Adrenal gland (tissue), 5 donors: Measurements from ENCODE around the gene SLC39A12.

ENCODE experiments used
- POLR2A ChIP-seq, 2 donors: fragments of 450-650 bp; IDR thresholded peaks; one replicate each; pipeline ENCODE4 v1.6.1; 2017; ENCODE audit warnings: antibody characterized with exemption in 2 of 2, mild to moderate bottlenecking in 2 of 2, moderate library complexity in 1 of 2
- TF ChIP-seq, protein P1 (sequence below), 6 experiments: fragments of 450-650 bp in 4 of 6; fragments of 200-600 bp in 2 of 6; sonication (generic) in 1 of 6; IDR thresholded peaks; 1 replicate in 5 of 6; 2 replicates in 1 of 6; pipeline versions ENCODE4 v1.5.1 to v1.8.0; 2016 to 2021; ENCODE audit warnings: antibody characterized with exemption in 6 of 6, mild to moderate bottlenecking in 2 of 6, moderate library complexity in 1 of 6
- donor health status: DM: no; HTN: no; CAD: no.

GRCh38 chr10:17921378-17921777, 30.3 kb upstream of the SLC39A12 start:
- TF ChIP-seq, protein P1, sequence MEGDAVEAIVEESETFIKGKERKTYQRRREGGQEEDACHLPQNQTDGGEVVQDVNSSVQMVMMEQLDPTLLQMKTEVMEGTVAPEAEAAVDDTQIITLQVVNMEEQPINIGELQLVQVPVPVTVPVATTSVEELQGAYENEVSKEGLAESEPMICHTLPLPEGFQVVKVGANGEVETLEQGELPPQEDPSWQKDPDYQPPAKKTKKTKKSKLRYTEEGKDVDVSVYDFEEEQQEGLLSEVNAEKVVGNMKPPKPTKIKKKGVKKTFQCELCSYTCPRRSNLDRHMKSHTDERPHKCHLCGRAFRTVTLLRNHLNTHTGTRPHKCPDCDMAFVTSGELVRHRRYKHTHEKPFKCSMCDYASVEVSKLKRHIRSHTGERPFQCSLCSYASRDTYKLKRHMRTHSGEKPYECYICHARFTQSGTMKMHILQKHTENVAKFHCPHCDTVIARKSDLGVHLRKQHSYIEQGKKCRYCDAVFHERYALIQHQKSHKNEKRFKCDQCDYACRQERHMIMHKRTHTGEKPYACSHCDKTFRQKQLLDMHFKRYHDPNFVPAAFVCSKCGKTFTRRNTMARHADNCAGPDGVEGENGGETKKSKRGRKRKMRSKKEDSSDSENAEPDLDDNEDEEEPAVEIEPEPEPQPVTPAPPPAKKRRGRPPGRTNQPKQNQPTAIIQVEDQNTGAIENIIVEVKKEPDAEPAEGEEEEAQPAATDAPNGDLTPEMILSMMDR (IDR thresholded peaks at IDR 0.05): no peak
- TF ChIP-seq POLR2A (IDR thresholded peaks at IDR 0.05): no peak
